Stimulated activated CD4-positive, alpha-beta T cell treated with anti-CD3 and anti-CD28 coated beads, Interleukin-15, amount 100 ng/mL, for 48 hours (primary cell): ENCODE measurements around the gene CD81.
A peak's percentile ranks its signal among the peaks of the same experiment; 100 is the strongest.

Source experiments
- DNase-seq, 2 donors: peaks; one replicate each; pipeline ENCODE4 v3.0.0-alpha.2; 2020; ENCODE audit warnings: low read depth in 2 of 2

Gene CD81

GRCh38 chr11:2436521-2437031 lies 59.5 kb downstream of the CD81 start:
- DNase-seq: no peak

GRCh38 chr11:2437516-2437915 lies 60.4 kb downstream of the CD81 start:
- DNase-seq: no peak

GRCh38 chr11:2439820-2440219 lies 62.7 kb downstream of the CD81 start:
- no peak for DNase-seq

GRCh38 chr11:2440646-2441045 lies 63.5 kb downstream of the CD81 start:
- DNase-seq: no peak

- no peak for DNase-seq
Measured at GRCh38 chr11:2441171-2441570, 64.1 kb downstream of the CD81 start.

- no peak for DNase-seq
Measured at GRCh38 chr11:2442589-2442988, 65.5 kb downstream of the CD81 start.

- no peak for DNase-seq
Measured at GRCh38 chr11:2443406-2443805, 66.3 kb downstream of the CD81 start.

GRCh38 chr11:2443881-2444820 lies 67.0 kb downstream of the CD81 start, which contains the start of gene TRPM5:
Gene TRPM5, minus strand, starts transcription at chr11:2444514. Its CDS starts 21,478 bp downstream, at chr11:2423036.
- peak; percentile 71 to 79 for DNase-seq

GRCh38 chr11:2444821-2445745 lies 68.0 kb downstream of the CD81 start, which contains the start of gene KCNQ1:
Gene KCNQ1, plus strand, starts transcription at chr11:2445008. Its CDS starts 91 bp downstream, at chr11:2445099.
- no peak for DNase-seq

GRCh38 chr11:2445746-2446551 lies 68.8 kb downstream of the CD81 start:
- no peak for DNase-seq

- no peak for DNase-seq
Measured at GRCh38 chr11:2446590-2447252, 69.6 kb downstream of the CD81 start.
